B cell (primary cell): ENCODE measurements around the gene TRMT10B. TPM values are rescaled to one million over a fixed set of nuclear protein-coding genes. Genes with fewer than 3 reads are reported as not detected.

Experiments used
- ATAC-seq: fragments of 200-7000 bp; cut with Tn5 transposase; one replicate; pipeline ENCODE4 v1.10.0; 2021; ENCODE audit warnings: low read depth, mild to moderate bottlenecking, moderate number of reproducible peaks, moderate library complexity
- CTCF ChIA-PET: fragments of 350-600 bp; sonication (Branson Sonifier 250); formaldehyde crosslinking; loops from one replicate; lab custom pipeline; 2021; ENCODE audit warnings: antibody characterized with exemption, inconsistent platforms; lab: Charles Lee
- POLR2A ChIA-PET: fragments of 350-600 bp; sonication (Branson Sonifier 250); formaldehyde crosslinking; loops from one replicate; lab custom pipeline; 2021; ENCODE audit warnings: antibody characterized with exemption; lab: Charles Lee
- DNase-seq: peaks from one replicate; pipeline ENCODE4 v3.0.0; 2013
- H2AFZ ChIP-seq: 2 replicates; pipeline ENCODE4 v1.6.1; 2012; ENCODE audit warnings: mild to moderate bottlenecking, low read depth, low read length; ENCODE audit not compliant: insufficient read depth, poor library complexity, severe bottlenecking
- H3K27ac ChIP-seq, 2 donors: 1 replicate in 1 of 2; 2 replicates in 1 of 2; pipeline ENCODE4 v1.5.1; 2012 to 2013; ENCODE audit warnings: low read length in 2 of 2, mild to moderate bottlenecking in 2 of 2, moderate library complexity in 1 of 2
- H3K27me3 ChIP-seq, 4 experiments: fragments of 200-600 bp in 1 of 4; sonication (generic) in 1 of 4; replicated peaks in 1 of 4; 1 replicate in 2 of 4; 2 replicates in 2 of 4; pipeline versions ENCODE4 v1.6.1 to v1.7.0; 2013 to 2016; ENCODE audit warnings: low read length in 3 of 4, mild to moderate bottlenecking in 2 of 4, mixed read lengths in 1 of 4, moderate library complexity in 1 of 4; ENCODE audit not compliant: insufficient read depth in 4 of 4, control insufficient read depth in 3 of 4; ENCODE audit errors: control extremely low read depth in 1 of 4
- H3K36me3 ChIP-seq, 2 experiments: replicated peaks in 1 of 2; 1 replicate in 1 of 2; 2 replicates in 1 of 2; pipeline versions ENCODE4 v1.6.1 to v1.7.1; 2013; ENCODE audit warnings: low read length in 1 of 2; ENCODE audit not compliant: insufficient read depth in 2 of 2, control insufficient read depth in 1 of 2; ENCODE audit errors: control extremely low read depth in 1 of 2, extremely low read depth in 1 of 2
- H3K4me1 ChIP-seq, 2 donors: fragments of 200-600 bp in 1 of 2; sonication (generic) in 1 of 2; 1 replicate in 1 of 2; 2 replicates in 1 of 2; pipeline versions ENCODE4 v1.5.1 to v1.6.1; 2013 to 2017; ENCODE audit warnings: low read length in 2 of 2; ENCODE audit not compliant: control insufficient read depth in 2 of 2, insufficient read depth in 2 of 2
- H3K4me2 ChIP-seq: replicated peaks from 2 replicates; pipeline ENCODE3; 2012; ENCODE audit warnings: mild to moderate bottlenecking, low read depth, low read length; ENCODE audit not compliant: poor library complexity, severe bottlenecking
- H3K4me3 ChIP-seq, 5 experiments: fragments of 200-600 bp in 1 of 5; sonication (generic) in 1 of 5; 1 replicate in 3 of 5; 2 replicates in 2 of 5; pipeline versions ENCODE4 v1.5.1 to v1.7.0; 2011 to 2016; ENCODE audit warnings: low read length in 4 of 5, mild to moderate bottlenecking in 4 of 5, low read depth in 2 of 5, control low read depth in 1 of 5, moderate library complexity in 1 of 5; ENCODE audit not compliant: insufficient read depth in 1 of 5; ENCODE audit errors: control extremely low read depth in 1 of 5, extremely low read depth in 1 of 5
- H3K79me2 ChIP-seq: fragments of 200-600 bp; sonication (generic); one replicate; pipeline ENCODE4 v1.6.0; 2016; ENCODE audit warnings: low read length; ENCODE audit not compliant: control insufficient read depth, insufficient read depth
- H3K9ac ChIP-seq: fragments of 200-600 bp; sonication (generic); 2 replicates; pipeline ENCODE4 v1.6.1; 2017; ENCODE audit warnings: mild to moderate bottlenecking, low read length, moderate library complexity
- H3K9me3 ChIP-seq, 3 donors: one replicate each; pipeline versions ENCODE4 v1.6.1 to v1.7.1; 2013; ENCODE audit warnings: low read length in 2 of 3; ENCODE audit not compliant: control insufficient read depth in 2 of 3, insufficient read depth in 1 of 3; ENCODE audit errors: control extremely low read depth in 1 of 3
- H4K20me1 ChIP-seq: 2 replicates; pipeline ENCODE4 v1.6.0; 2012; ENCODE audit warnings: mild to moderate bottlenecking, low read length; ENCODE audit not compliant: insufficient read depth, control insufficient read depth, poor library complexity, severe bottlenecking
- H3K27ac Mint-ChIP-seq: one replicate; pipeline ENCODE4 v1.8.0; 2021; ENCODE audit warnings: mixed read lengths
- H3K27me3 Mint-ChIP-seq: one replicate; pipeline ENCODE4 v1.8.0; 2021; ENCODE audit warnings: mixed read lengths
- H3K4me1 Mint-ChIP-seq: one replicate; pipeline ENCODE4 v1.8.0; 2021; ENCODE audit warnings: mixed read lengths
- H3K4me3 Mint-ChIP-seq: one replicate; pipeline ENCODE4 v1.8.0; 2021; ENCODE audit warnings: mixed read lengths
- H3K9me3 Mint-ChIP-seq: one replicate; pipeline ENCODE4 v1.8.0; 2022; ENCODE audit warnings: mixed read lengths; ENCODE audit not compliant: insufficient read depth
- EZH2 ChIP-seq: IDR thresholded peaks from 2 replicates; pipeline ENCODE4 v1.6.1; 2012; ENCODE audit warnings: borderline replicate concordance, low read depth, mild to moderate bottlenecking, moderate library complexity, low read length; ENCODE audit not compliant: insufficient read depth, poor library complexity, severe bottlenecking
- whole genome bisulfite sequencing: methylation state at CpG from one replicate; pipeline ENCODE4 v1.1.5; 2013; ENCODE audit warnings: missing lambda C conversion rate; ENCODE audit not compliant: insufficient coverage; 5-methylcytosine and 5-hydroxymethylcytosine counted together
- intact Hi-C: fragments of 100-400 bp; cut with micrococcal nuclease; formaldehyde crosslinking; loops from one replicate; pipeline ENCODE4 v1.10.0; 2022
- polyA plus RNA-seq: library from polyadenylated mRNA; depleted of rRNA; stranded (reverse); fragments of >200 nt; gene quantifications from 2 replicates; pipeline ENCODE4 v1.2.3, GENCODE V29; 2012
- total RNA-seq, 2 donors: library from RNA; stranded (reverse); fragments of 120-200 nt in 1 of 2; gene quantifications; 1 replicate in 1 of 2; 2 replicates in 1 of 2; pipeline versions ENCODE4 v1.2.3 to v1.2.4, GENCODE V29; 2013 to 2022
- TF ChIP-seq, protein P1 (sequence below): fragments of 200-600 bp; IDR thresholded peaks from one replicate; pipeline ENCODE4 v1.8.0; 2022; ENCODE audit warnings: antibody characterized with exemption, mild to moderate bottlenecking

The TRMT10B gene
- total and polyA plus RNA-seq, 2 donors (not counting 1 experiment from before 2014, with no cell fraction given): 18.1 to 27.8 TPM

DNA sequence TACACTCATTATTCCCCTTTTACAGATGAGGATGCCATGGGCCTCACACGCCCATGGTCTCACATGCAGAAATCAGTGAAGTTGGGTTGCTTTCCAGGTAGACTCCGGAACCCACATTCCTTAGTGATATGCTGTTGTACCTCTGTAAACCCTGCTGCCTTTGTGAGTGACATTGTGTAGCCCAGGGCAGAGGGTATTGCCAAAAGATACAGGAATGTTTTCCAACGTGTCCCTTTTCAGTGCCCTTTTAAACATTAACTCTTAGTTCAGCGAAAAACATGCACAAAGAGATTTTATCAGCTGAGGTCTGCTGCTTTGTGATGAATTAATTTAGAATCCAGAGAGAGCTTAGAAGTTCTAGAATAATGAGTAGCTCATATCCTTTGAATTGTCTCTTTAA lies 38.3 kb upstream of the TRMT10B start:
- intact Hi-C loops: no loop called here
- no peak overlapping the region for H2AFZ ChIP-seq
- H4K20me1 ChIP-seq: no peaks in the 10 kb centered on the region
- H3K4me2 ChIP-seq: no peak overlapping the region
- ATAC-seq (no peak), DNase-seq (no peak)
- H3K27me3 Mint-ChIP-seq: peaks cover 4% of the 10 kb centered on the region
- WGBS: 100% methylated on average over 2 of the region's 4 CpGs
- no peak overlapping the region for H3K27ac Mint-ChIP-seq
- no peaks in the 10 kb centered on the region for H3K4me1 ChIP-seq
- H3K27ac ChIP-seq: no peak overlapping the region
- TF ChIP-seq EZH2: no peak
- TF ChIP-seq, protein P1, sequence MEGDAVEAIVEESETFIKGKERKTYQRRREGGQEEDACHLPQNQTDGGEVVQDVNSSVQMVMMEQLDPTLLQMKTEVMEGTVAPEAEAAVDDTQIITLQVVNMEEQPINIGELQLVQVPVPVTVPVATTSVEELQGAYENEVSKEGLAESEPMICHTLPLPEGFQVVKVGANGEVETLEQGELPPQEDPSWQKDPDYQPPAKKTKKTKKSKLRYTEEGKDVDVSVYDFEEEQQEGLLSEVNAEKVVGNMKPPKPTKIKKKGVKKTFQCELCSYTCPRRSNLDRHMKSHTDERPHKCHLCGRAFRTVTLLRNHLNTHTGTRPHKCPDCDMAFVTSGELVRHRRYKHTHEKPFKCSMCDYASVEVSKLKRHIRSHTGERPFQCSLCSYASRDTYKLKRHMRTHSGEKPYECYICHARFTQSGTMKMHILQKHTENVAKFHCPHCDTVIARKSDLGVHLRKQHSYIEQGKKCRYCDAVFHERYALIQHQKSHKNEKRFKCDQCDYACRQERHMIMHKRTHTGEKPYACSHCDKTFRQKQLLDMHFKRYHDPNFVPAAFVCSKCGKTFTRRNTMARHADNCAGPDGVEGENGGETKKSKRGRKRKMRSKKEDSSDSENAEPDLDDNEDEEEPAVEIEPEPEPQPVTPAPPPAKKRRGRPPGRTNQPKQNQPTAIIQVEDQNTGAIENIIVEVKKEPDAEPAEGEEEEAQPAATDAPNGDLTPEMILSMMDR: no peak
- no peaks in the 10 kb centered on the region for H3K9me3 Mint-ChIP-seq
- ChIA-PET CTCF (no interaction called here), POLR2A (no interaction called here)
- H3K36me3 ChIP-seq: no peaks in the 10 kb centered on the region
- H3K27me3 ChIP-seq: no peaks in the 10 kb centered on the region
- no peak overlapping the region for H3K4me3 ChIP-seq
- H3K79me2 ChIP-seq: no peaks in the 10 kb centered on the region
- H3K9me3 ChIP-seq: no peaks in the 10 kb centered on the region
- H3K4me3 Mint-ChIP-seq: no peak overlapping the region
- H3K9ac ChIP-seq: no peak overlapping the region
- H3K4me1 Mint-ChIP-seq: no peaks in the 10 kb centered on the region

DNA sequence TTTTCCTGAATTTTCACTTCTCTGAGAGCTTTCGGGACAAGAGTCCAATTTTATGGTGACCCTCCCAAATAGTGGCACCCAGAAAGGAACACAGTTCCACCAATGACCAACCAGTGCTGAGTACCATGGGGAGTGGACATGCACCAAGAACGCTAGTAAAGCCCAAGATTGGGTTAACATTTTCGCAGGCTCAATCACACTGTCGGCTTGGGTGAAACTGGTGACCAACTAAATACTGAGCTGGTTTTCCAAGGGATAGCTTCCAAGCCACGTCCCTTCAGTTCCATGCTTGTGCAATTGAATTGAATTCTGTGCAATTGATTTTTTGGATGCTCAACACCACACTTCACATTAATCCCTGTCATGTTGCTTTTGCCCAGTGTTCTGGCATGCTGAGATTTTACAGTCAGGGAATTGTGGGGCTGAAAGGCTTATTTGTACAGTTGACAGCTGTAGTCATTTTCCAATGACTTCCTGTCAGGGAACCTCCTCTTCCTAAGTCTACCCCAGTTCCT lies 37.6 kb upstream of the TRMT10B start:
- intact Hi-C loops: no loop called here
- Mint-ChIP-seq H3K27me3 (peaks cover 4% of the 10 kb centered on the region), H3K9me3 (no peaks in the 10 kb centered on the region), H3K27ac (no peak overlapping the region), H3K4me3 (no peak overlapping the region), H3K4me1 (no peaks in the 10 kb centered on the region)
- Histone ChIP-seq H3K36me3 (no peaks in the 10 kb centered on the region), H4K20me1 (no peaks in the 10 kb centered on the region), H3K27me3 (no peaks in the 10 kb centered on the region), H3K4me1 (no peaks in the 10 kb centered on the region), H2AFZ (no peak overlapping the region), H3K4me3 (no peak overlapping the region), H3K9me3 (no peaks in the 10 kb centered on the region), H3K9ac (no peak overlapping the region), H3K79me2 (no peaks in the 10 kb centered on the region), H3K4me2 (no peak overlapping the region), H3K27ac (no peak overlapping the region)
- ChIA-PET CTCF (no interaction called here), POLR2A (no interaction called here)
- DNase-seq: no peak
- TF ChIP-seq EZH2: no peak
- TF ChIP-seq, protein P1: no peak
- 94% methylated on average over 4 of the region's 5 CpGs for WGBS
- no peak for ATAC-seq
